Small intestine (tissue), 7 donors: ENCODE data around the gene PSMD14. TPM values are rescaled to one million over a fixed set of nuclear protein-coding genes. Genes with fewer than 3 reads are reported as not detected.
"Not testable (repeated sequence)": the region's sequence is repeated elsewhere in the genome, so short reads cannot be mapped to it uniquely, and the experiment has no call there.

Source experiments
- DNase-seq, 2 donors: peaks; one replicate each; pipeline versions ENCODE4 v3.0.0 to v3.0.0-alpha.2; 2013
- FAIRE-seq: peaks from 2 replicates; lab custom pipeline; 2012; peaks lifted over from hg19 to GRCh38; lab: Jason Lieb, UNC
- H3K27ac ChIP-seq, 3 donors: one replicate each; pipeline ENCODE4 v1.5.1; 2013; ENCODE audit warnings: low read length in 2 of 3, mild to moderate bottlenecking in 2 of 3, control low read depth in 1 of 3, inconsistent platforms in 1 of 3, low read depth in 1 of 3, moderate library complexity in 1 of 3
- H3K27me3 ChIP-seq, 3 donors: one replicate each; pipeline ENCODE4 v1.6.1; 2013; ENCODE audit warnings: low read length in 3 of 3, inconsistent platforms in 1 of 3; ENCODE audit not compliant: control insufficient read depth in 3 of 3, insufficient read depth in 3 of 3
- H3K36me3 ChIP-seq, 3 donors: one replicate each; pipeline ENCODE4 v1.6.1; 2013; ENCODE audit warnings: low read length in 3 of 3, inconsistent platforms in 1 of 3, low read depth in 1 of 3, mild to moderate bottlenecking in 1 of 3, moderate library complexity in 1 of 3; ENCODE audit not compliant: control insufficient read depth in 3 of 3, insufficient read depth in 2 of 3
- H3K4me1 ChIP-seq, 3 donors: one replicate each; pipeline ENCODE4 v1.6.1; 2013; ENCODE audit warnings: low read length in 2 of 3, inconsistent platforms in 1 of 3, low read depth in 1 of 3, mild to moderate bottlenecking in 1 of 3, moderate library complexity in 1 of 3; ENCODE audit not compliant: control insufficient read depth in 3 of 3, insufficient read depth in 2 of 3
- H3K4me3 ChIP-seq, 3 donors: one replicate each; pipeline ENCODE4 v1.5.1; 2013; ENCODE audit warnings: low read length in 3 of 3, control low read depth in 1 of 3, inconsistent platforms in 1 of 3, low read depth in 1 of 3, mild to moderate bottlenecking in 1 of 3, moderate library complexity in 1 of 3
- H3K9me3 ChIP-seq, 2 donors: one replicate each; pipeline ENCODE4 v1.6.1; 2013; ENCODE audit warnings: low read depth in 1 of 2, low read length in 1 of 2; ENCODE audit not compliant: control insufficient read depth in 2 of 2, insufficient read depth in 1 of 2
- WGBS, 3 donors: extraction: QIAGEN DNeasy Blood & Tissue Kit; methylation state at CpG; one replicate each; pipeline ENCODE4 v1.1.7; 2013; 5-methylcytosine and 5-hydroxymethylcytosine counted together
- polyA plus RNA-seq, 4 donors: library from polyadenylated mRNA; stranded (reverse) in 3 of 4; unstranded in 1 of 4; fragments of 200-250 nt in 3 of 4; fragments of 120-200 nt in 1 of 4; gene quantifications; one replicate each; pipeline versions ENCODE4 v1.2.1 to v1.2.3, GENCODE V29; 2013
- donor health status: healthy with polysubstance abuse.
- donor health status: control.
- donor health status: control.
- donor health status: Bipolar disorder and iron deficiency.
- donor health status: healthy.

Gene PSMD14
- polyA plus RNA-seq, 4 donors = 29.5 to 51.0 (median 32.9) TPM

GRCh38 chr2:161340930-161341413 lies 32.7 kb downstream of the PSMD14 start:
- FAIRE-seq, H3K4me1 ChIP-seq, H3K4me3 ChIP-seq, H3K9me3 ChIP-seq, H3K27me3 ChIP-seq, H3K36me3 ChIP-seq, H3K27ac ChIP-seq: not testable (repeated sequence)
- DNase-seq = peak in 1 of 2 donors; percentile 4
- 74 to 98% (median 94%) methylated on average over 20 to 37 of the region's 64 CpGs for WGBS, 3 donors

DNA sequence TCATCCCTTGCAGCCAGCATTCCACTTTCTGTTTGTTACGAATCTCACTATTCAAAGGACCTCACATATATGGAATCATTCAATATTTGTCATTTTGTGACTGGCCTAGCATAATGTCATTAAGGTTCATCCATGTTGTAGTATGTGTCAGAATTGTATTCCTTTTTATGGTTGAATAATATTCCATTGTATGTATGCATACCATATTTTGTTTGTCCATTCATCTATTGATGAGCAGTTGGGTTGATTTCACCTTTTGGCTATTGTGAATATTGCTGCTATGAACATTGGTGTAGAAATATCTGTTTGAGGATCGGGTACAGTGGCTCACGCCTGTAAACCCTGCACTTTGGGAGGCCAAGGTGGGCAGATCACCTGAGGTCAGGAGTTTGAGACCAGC lies 35.0 kb downstream of the PSMD14 start:
- no peaks in the 10 kb centered on the region for H3K4me1 ChIP-seq
- H3K27me3 ChIP-seq = no peaks in the 10 kb centered on the region
- FAIRE-seq (no peak), DNase-seq (no peak)
- no peak overlapping the region for H3K4me3 ChIP-seq
- 97 to 99% (median 98%) methylated on average over 3 of the region's 3 CpGs for WGBS, 3 donors
- H3K9me3 ChIP-seq = peaks cover 0 to 6% of the 10 kb centered on the region in 2 donors
- no peaks in the 10 kb centered on the region for H3K36me3 ChIP-seq
- no peak overlapping the region for H3K27ac ChIP-seq

DNA sequence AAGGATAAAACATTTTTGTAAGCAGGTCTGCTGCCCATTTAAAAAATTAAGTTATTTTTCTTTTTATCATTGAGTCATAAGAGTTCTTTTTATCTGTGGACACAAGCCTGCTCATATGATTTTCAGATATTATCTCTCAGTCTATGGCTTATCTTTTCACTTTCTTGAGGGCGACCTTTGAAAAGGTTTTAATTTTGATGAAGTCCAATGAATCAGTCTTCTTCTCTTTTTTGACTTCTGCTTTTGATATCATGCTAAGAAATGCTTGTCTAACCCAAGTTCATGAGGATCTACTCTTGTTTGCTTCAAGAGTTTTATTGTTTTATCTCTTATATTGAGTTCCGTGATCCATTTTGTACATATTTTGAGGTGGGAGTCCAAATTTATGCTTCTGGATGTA lies 36.5 kb downstream of the PSMD14 start:
- H3K36me3 ChIP-seq = no peaks in the 10 kb centered on the region
- 90 to 95% (median 90%) methylated on average over 2 of the region's 2 CpGs for WGBS, 3 donors
- no peak overlapping the region for H3K4me3 ChIP-seq
- no peaks in the 10 kb centered on the region for H3K27me3 ChIP-seq
- H3K9me3 ChIP-seq = peaks cover 0 to 6% of the 10 kb centered on the region in 2 donors
- no peaks in the 10 kb centered on the region for H3K4me1 ChIP-seq
- H3K27ac ChIP-seq = no peak overlapping the region
- DNase-seq (no peak), FAIRE-seq (no peak)

GRCh38 chr2:161351678-161352077 lies 43.5 kb downstream of the PSMD14 start:
- Histone ChIP-seq H3K36me3 (no peaks in the 10 kb centered on the region), H3K9me3 (no peaks in the 10 kb centered on the region), H3K27me3 (no peaks in the 10 kb centered on the region), H3K4me3 (no peak overlapping the region), H3K27ac (no peak overlapping the region), H3K4me1 (no peaks in the 10 kb centered on the region)
- FAIRE-seq (no peak), DNase-seq (no peak)
- 79 to 84% (median 81%) methylated on average over 6 of the region's 6 CpGs for WGBS, 3 donors

DNA sequence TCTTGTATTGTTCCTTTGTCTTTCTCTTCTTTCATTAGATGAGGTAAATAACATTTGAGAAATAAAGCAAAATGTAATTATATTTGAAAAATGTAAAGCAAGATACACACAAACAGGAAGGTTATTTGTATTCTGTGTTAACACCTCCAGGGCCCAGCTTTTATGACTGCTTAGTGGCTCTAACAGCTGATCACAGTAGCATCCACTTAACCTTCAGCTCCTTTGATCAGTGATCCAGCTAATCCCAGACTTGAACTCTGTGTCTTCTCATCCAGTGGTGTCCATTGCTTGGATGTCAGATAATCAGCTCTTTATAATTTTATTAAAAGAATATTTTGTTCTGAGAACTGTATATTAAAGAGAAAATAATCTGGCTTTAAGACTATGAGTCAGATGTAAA lies 44.5 kb downstream of the PSMD14 start:
- no peaks in the 10 kb centered on the region for H3K9me3 ChIP-seq
- FAIRE-seq = no peak

GRCh38 chr2:161353543-161353942 lies 45.3 kb downstream of the PSMD14 start:
- Histone ChIP-seq H3K4me1 (no peaks in the 10 kb centered on the region), H3K27me3 (no peaks in the 10 kb centered on the region), H3K36me3 (no peaks in the 10 kb centered on the region), H3K27ac (no peak overlapping the region), H3K9me3 (no peaks in the 10 kb centered on the region), H3K4me3 (no peak overlapping the region)
- DNase-seq = no peak
- 64 to 81% (median 74%) methylated on average over 1 of the region's 1 CpG for WGBS, 3 donors
- FAIRE-seq = no peak

More for the DNA sequence above, 44.5 kb downstream of the PSMD14 start:
- no peaks in the 10 kb centered on the region for H3K4me1 ChIP-seq
- H3K36me3 ChIP-seq = no peaks in the 10 kb centered on the region
- H3K27ac ChIP-seq = no peak overlapping the region
- H3K4me3 ChIP-seq = no peak overlapping the region
- no peaks in the 10 kb centered on the region for H3K27me3 ChIP-seq
- no peak for DNase-seq

DNA sequence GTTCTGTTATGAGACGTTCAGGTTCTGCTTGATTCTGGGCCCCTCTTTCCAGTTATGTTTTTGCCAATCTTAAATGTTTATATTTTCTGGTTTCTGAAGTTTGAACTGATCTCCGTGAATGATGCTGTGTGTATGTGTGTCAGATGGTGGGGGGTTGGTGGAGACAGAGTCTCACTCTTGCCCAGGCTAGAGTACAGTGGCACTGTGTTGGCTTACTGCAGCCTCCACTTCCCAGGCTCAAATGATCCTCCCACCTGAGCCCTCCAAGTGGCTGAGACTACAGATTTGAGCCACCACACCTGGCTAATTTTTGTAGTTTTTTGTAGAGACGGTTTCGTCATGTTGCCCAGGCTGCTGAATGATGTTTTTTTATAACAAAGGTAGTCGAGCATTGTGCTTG lies 45.9 kb downstream of the PSMD14 start:
- H3K4me3 ChIP-seq = no peak overlapping the region
- no peak overlapping the region for H3K27ac ChIP-seq
- FAIRE-seq (no peak), DNase-seq (no peak)
- WGBS, 3 donors = 90 to 94% (median 93%) methylated on average over 5 of the region's 5 CpGs
- H3K27me3 ChIP-seq = no peaks in the 10 kb centered on the region
- H3K9me3 ChIP-seq = no peaks in the 10 kb centered on the region
- H3K36me3 ChIP-seq = peaks cover 0 to 2% (median 2%) of the 10 kb centered on the region in 3 donors
- H3K4me1 ChIP-seq = no peaks in the 10 kb centered on the region

DNA sequence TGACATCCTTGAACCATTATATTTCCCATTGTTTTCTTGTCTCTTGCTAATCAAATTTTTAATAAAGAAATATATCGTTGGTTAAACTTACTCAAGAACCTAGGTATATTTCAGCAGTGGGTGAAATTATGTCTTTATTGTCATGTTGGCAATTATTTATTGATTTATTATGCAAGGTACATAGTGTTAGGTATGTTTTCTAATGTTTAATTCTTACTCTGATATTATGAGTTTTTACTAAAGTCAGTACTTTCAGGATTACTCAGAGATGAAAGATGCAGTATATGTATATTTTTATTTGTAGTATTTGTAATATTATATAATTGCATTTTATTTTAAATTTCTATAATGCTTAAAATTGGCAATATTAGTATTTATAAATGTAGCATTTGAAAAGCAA lies 46.9 kb downstream of the PSMD14 start:
- Histone ChIP-seq H3K27me3 (no peaks in the 10 kb centered on the region), H3K9me3 (peaks cover 0 to under 1% of the 10 kb centered on the region in 2 donors), H3K4me3 (no peak overlapping the region), H3K4me1 (no peaks in the 10 kb centered on the region), H3K36me3 (peaks cover 0 to 2% (median 2%) of the 10 kb centered on the region in 3 donors), H3K27ac (no peak overlapping the region)
- WGBS, 3 donors = 51 to 91% (median 71%) methylated on average over 1 of the region's 1 CpG
- FAIRE-seq (peak; percentile 90), DNase-seq (no peak)

GRCh38 chr2:161355983-161356382 lies 47.8 kb downstream of the PSMD14 start:
- FAIRE-seq (no peak), DNase-seq (no peak)
- Histone ChIP-seq H3K4me1 (no peaks in the 10 kb centered on the region), H3K4me3 (no peak overlapping the region), H3K27ac (no peak overlapping the region), H3K27me3 (no peaks in the 10 kb centered on the region), H3K9me3 (peaks cover 0 to 3% of the 10 kb centered on the region in 2 donors), H3K36me3 (peaks cover 0 to 2% (median 2%) of the 10 kb centered on the region in 3 donors)
- WGBS, 3 donors = 32 to 42% (median 42%) methylated on average over 2 of the region's 2 CpGs
